ENCODE results near the gene NAA10. TPM values are rescaled to one million over a fixed set of nuclear protein-coding genes. Genes with fewer than 3 reads are reported as not detected.

Gene NAA10
- 140 and 164 TPM in 2 replicates for total RNA-seq (2014; rRNA removed; shearing (Covaris generic))

DNA sequence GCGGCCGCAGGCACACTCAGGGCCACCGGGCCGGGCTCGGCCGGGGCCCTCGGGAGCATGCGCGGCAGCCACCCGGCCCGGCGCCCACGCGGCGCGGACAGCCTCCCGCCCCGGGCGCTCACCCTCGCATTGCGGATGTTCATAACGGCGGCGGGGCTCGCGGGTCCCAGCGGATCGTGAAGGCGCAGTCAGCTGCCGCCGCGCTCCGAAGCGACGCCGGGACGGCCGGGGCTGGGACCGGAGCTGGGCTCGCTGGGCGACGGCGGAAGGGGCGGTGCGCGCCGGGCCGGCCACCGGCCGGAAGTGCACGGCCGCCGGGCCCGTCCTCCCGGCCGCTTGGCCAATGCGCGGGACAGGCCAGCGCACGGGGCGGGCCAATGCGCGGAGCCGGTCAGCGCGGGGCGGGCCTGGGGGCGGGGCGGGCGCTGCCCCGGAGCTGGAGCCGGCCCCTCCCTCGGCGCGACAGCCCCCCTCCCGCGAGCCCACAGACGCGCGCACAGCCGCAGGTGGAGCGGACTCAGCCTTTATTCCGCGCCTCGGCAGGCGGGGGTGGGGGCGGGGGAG lies at the start of gene NAA10:
Gene NAA10, minus strand, starts transcription at position 276 of the 564 bp plus-strand sequence. Its CDS starts 133 bp downstream, at position 143.

DNA sequence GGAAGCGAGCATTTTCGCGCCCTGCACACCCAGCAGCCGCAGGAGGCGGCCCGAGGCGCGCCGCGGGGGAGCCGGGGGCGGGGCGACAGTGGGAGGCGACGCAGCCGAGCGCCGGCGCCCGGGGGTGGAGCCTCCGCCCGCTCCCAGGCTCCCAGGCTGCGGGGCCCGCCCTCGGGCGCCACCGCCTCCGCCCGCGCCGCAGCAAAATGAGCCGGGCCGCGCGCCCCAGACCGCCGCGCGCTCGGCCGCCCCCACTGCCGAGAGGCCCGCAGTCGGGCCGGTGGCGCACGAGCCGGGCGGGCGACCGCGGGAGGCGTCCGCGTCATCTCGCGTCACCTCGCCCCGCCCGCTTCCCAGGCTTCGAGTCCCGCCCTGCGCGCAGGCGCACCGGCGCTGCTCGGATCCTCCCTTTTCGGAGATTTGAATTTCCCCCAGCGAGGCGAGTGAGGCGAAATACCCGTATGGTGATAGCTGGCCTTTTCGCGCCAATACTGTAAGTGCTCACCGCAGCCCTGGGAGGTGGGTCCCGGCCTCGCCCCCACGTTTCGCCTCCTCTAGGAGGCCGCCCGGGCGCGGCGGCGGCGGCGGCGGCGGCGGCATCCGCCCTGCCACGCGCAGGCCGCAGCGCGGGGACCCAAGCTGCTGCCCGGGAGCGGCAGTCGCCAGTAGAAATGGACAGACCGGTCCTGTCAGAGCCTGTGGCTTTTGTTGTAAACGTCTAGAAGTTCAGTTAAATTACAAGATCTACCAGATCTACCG lies 37.7 kb upstream of the NAA10 start, which contains the start of gene TMEM187:
Gene TMEM187, plus strand, starts transcription at position 387 of the 759 bp plus-strand sequence. CDS start 9,309 bp downstream, outside the sequence.

DNA sequence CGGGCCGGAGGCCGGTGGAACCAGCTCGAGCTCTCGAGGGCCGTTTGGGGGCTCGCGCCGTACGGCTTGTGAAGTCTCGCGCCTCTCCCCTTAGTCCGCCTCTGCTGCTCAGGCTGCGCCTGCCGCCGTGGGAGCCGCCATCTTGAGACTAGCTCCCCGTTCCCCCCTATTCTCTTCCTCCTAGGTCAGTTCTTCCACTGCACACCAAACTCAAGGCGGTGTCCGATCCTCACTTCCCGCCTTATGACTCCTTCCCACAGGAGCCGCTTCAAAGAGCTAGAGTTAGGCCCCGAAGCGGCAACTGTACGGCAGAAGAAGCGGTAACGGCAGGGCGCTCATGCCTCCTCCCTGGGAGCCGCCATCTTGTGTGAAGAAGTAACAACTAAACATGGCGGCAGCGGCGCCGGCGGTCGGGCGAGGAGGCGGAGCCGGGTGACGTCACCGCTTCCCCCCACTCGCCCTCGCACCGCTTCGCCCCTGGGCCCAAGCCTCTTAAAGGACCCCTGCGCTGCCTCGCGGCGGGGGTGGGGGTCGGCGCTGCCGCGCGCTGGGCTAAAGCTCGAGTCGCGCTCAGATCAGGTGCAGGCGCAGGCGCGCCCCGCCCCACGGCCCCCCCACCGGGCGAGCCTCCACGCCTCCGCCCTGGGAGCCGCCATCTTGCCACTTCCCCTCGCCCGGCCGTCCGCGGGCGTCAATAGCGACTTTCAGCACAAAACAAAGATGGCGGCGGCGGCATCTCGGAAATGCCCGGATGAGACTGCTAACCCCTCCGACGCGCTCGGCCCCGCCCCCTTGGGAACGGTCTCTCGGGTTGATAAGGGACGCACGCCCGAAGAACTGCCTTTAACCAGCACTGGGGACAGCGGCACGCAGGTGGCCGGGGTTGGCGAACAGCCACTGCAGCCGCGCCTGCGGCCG lies 36.9 kb upstream of the NAA10 start, which contains the start of gene HCFC1:
Gene HCFC1, minus strand, starts transcription at position 369 of the 918 bp plus-strand sequence. CDS start 978 bp downstream, outside the sequence.

DNA sequence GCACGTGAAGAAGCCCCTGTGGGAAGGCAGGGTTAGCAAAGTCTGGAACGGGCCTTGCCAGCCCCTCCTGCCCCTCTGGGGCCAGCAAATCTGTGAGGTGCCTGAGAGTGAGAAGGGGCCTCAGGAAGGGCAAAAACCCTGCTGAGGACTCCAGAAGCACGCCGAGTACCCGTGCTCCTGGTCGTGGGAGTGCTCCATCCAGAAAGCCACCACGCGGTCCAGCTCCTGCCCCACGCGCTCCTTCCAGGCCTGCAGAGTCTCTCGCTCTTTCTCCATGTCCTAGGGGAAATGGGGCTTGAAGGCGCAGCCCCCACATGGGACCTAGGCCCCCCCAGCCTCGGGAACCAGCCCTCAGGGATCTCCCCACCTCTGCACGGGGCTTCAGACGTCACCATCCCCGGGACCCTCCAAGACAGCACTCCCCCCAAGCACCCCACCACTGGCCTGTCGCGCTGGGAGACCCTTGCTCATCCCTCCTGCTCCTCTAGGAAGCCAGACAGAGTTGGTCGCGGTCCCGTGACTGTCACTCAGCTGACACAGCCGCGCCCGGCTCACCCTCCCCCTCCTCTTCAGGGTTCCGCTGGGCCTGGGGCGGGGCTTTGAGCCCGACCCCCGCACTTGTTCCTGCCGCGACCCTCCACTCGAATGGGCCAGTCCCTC lies 9.4 kb upstream of the NAA10 start, which contains the start of gene RENBP:
Gene RENBP, minus strand, starts transcription at position 504 of the 660 bp plus-strand sequence. Its CDS starts 33 bp downstream, at position 471.

DNA sequence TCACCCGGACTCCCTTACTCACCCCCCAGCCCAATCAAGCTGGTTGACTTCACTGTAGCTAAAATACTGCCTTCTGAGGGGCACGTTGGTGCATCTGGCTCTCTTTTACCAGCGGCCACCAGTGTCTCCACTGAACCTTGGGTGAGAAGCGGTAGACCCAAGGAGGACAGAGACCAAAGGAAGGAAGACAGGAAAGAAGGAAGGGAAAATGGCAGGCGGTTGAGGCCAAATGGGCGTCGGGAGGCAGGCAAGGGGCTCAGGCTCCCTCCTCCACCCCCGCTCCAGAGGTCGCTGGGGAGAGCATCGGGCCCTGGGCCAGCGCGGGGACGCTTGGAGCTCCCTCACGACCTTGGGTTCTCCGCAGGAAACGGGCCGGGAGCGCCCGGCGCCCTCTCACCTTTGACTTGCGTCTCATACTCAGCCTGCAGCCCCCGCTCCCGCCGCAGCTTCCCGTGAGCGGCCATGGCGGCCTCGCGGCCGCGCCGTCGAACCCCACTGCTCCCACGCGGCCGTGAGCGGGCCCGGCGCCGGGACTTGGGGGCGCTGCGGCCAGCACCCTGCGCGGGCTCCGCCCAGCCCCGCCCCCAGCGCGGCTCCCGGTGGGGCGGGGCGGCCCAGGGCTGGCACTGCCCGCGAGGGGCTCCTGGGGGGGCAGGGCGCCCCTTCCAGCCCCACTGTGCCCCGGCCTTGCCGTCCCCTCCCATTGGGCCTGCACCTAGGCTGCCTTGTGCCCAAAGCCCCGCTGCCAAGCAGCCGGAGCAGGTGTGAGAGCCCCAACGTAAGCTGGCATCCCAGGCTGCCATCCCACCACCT lies 8.9 kb downstream of the NAA10 start, which contains the start of gene ARHGAP4:
Gene ARHGAP4, minus strand, starts transcription at position 526 of the 813 bp plus-strand sequence. Its CDS starts 62 bp downstream, at position 464.

DNA sequence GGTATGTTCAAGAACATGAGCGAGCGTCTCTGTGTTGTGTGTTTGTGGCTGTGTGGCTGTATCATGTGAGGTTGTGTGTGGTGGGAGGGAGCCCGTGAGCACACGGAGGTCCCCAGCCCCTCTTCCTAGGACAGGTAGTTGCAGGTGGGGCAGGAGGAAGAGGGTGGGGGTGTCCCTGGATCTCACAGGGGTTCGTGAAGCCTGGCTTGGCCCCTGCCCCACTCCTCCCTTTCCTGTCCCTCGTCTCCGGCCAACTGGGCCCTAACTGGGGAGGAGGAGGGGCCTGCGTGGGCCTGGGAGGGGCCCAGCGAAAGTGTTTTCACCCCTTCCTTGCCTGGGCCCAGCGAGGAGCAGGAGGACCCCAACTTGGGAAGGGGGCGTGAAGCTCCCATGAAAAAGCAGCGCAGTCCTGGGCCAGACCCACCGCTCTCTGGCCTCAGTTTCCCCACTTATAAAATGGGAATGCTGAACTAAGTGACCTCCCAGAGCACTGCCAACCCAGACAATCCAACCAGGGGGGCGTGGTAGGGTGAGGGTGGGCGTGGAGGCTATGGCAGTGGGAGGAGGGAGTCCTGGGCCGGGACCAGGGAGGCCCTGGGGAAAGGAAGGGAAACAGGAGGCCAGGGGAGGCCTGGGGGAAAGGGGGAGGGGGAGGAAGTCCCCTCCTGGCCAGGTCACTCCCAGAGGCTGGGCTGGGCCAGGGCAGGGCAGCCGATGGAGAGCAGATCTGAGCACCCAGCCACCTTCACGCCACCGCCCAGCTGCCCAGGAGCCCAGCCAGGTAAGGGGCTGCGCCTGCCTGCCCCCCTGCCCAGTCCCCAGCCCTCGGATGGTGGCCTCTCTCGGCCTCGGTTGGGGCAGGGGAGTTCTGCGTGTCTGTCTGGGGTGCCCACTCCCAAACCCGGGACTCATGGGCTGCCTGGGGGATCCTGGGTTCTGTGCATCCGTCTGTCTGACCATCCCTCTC lies 30.6 kb downstream of the NAA10 start, which contains the start of gene AVPR2:
Gene AVPR2, plus strand, starts transcription at position 683 of the 967 bp plus-strand sequence. CDS start 473 bp downstream, outside the sequence.

DNA sequence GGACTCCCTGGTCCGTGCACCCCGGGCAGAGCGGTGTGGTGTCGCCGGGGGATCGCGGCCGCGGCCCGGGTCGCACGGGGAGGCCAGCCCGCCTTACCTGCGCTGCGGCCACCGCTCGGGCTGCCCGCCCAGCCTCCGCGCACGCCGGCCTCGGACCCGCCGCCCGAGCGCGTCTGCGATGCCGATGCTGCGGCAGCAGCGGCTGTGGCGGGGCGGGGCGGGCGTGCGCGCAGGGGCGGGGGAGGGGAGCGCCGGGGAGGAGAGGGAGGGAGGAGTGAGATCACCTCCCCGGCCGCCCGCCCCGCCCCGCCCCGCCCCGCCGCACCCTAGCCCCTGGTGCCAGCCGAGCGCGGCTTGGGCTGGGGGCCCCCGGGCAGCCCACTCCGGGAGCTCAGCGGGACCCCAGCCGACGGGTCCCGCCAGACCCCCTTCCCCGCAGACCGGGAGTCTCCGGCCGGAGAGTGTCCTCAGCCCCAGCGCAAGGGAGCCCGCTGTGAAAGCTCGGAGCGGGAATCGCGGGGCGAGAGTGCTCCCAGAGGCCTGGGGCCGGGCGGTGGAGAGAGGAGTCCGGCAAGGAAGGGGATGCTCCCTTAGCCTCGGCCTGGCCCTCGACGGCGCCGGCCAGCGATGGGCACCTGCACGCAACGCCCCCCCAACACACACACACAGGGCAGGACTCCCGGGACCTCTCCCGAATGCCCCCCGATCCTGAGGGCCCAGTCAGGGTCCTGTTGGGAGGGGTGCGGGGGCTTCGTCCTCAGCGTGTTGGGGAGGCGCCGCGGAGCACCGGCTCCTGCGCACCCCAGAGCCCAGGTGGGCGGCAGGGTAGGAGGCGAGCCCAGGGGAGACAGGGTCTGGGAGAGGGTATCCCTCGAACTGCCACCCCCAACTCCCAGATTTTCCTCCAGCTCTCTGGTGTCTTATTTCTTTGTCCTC lies 48.6 kb downstream of the NAA10 start, which contains the start of gene L1CAM:
Gene L1CAM, minus strand, starts transcription at position 206 of the 936 bp plus-strand sequence. CDS start 10,337 bp downstream, outside the sequence.

Small RNAs within 50 kb of the gene (small RNA-seq; reads per million reads assigned to genes)
- gene MIR3202-1, result not detected

Other genes starting within 250 kb of the NAA10 start
- 31.5 and 51.9 TPM in 2 replicates for gene SLC6A8, start 247.1 kb downstream of the NAA10 start, total RNA-seq (2014; rRNA removed; shearing (Covaris generic))
- 215 and 221 TPM in 2 replicates for gene BCAP31, start 210.7 kb downstream of the NAA10 start, total RNA-seq (2014; rRNA removed; shearing (Covaris generic))
- gene ABCD1, start 210.2 kb downstream of the NAA10 start, total RNA-seq (2014; rRNA removed; shearing (Covaris generic)), result 17.0 and 17.8 TPM in 2 replicates
- 33.5 and 40.3 TPM in 2 replicates for gene PLXNB3, start 170.8 kb downstream of the NAA10 start, total RNA-seq (2014; rRNA removed; shearing (Covaris generic))
- gene SRPK3, start 154.0 kb downstream of the NAA10 start, total RNA-seq (2014; rRNA removed; shearing (Covaris generic)), result 1.8 and 2.0 TPM in 2 replicates
- gene IDH3G, start 140.7 kb downstream of the NAA10 start, total RNA-seq (2014; rRNA removed; shearing (Covaris generic)), result 64.2 and 90.6 TPM in 2 replicates
- 153 and 178 TPM in 2 replicates for gene SSR4, start 140.4 kb downstream of the NAA10 start, total RNA-seq (2014; rRNA removed; shearing (Covaris generic))
- 2.8 and 5.4 TPM in 2 replicates for gene PDZD4, start 104.5 kb downstream of the NAA10 start, total RNA-seq (2014; rRNA removed; shearing (Covaris generic))
- 41.7 and 45.7 TPM in 2 replicates for gene L1CAM, start 48.9 kb downstream of the NAA10 start, total RNA-seq (2014; rRNA removed; shearing (Covaris generic))
- 0.27 TPM in 1 of 2 replicates, not detected in the other for gene AVPR2, start 30.4 kb downstream of the NAA10 start, total RNA-seq (2014; rRNA removed; shearing (Covaris generic))
- gene ARHGAP4, start 8.8 kb downstream of the NAA10 start, total RNA-seq (2014; rRNA removed; shearing (Covaris generic)), result 65.6 and 85.4 TPM in 2 replicates
- 0.23 and 1.1 TPM in 2 replicates for gene RENBP, start 9.6 kb upstream of the NAA10 start, total RNA-seq (2014; rRNA removed; shearing (Covaris generic))
- 73.1 and 81.3 TPM in 2 replicates for gene HCFC1, start 36.8 kb upstream of the NAA10 start, total RNA-seq (2014; rRNA removed; shearing (Covaris generic))
- gene TMEM187, start 37.7 kb upstream of the NAA10 start, total RNA-seq (2014; rRNA removed; shearing (Covaris generic)), result 2.9 TPM in 2 replicates
- 210 and 235 TPM in 2 replicates for gene IRAK1, start 84.9 kb upstream of the NAA10 start, total RNA-seq (2014; rRNA removed; shearing (Covaris generic))
- 51.5 and 59.4 TPM in 2 replicates for gene MECP2, start 162.7 kb upstream of the NAA10 start, total RNA-seq (2014; rRNA removed; shearing (Covaris generic))
- not detected in 2 replicates for gene OPN1LW, start 209.2 kb upstream of the NAA10 start, total RNA-seq (2014; rRNA removed; shearing (Covaris generic))
- gene OPN1MW, start 247.6 kb upstream of the NAA10 start, total RNA-seq (2014; rRNA removed; shearing (Covaris generic)), result not detected in 2 replicates